GM19468 (cell line): Measurements from ENCODE around the gene PHLDB3.
A peak's percentile ranks its signal among the peaks of the same experiment; 100 is the strongest.

Experiments
- ATAC-seq: cut with Tn5 transposase; IDR thresholded peaks from one replicate; pipeline ENCODE4 v1.9.1; 2021; ENCODE audit warnings: mild to moderate bottlenecking, moderate library complexity, moderate number of reproducible peaks; ENCODE audit not compliant: unreplicated experiment; ENCODE audit errors: extremely low read depth

Gene PHLDB3

DNA sequence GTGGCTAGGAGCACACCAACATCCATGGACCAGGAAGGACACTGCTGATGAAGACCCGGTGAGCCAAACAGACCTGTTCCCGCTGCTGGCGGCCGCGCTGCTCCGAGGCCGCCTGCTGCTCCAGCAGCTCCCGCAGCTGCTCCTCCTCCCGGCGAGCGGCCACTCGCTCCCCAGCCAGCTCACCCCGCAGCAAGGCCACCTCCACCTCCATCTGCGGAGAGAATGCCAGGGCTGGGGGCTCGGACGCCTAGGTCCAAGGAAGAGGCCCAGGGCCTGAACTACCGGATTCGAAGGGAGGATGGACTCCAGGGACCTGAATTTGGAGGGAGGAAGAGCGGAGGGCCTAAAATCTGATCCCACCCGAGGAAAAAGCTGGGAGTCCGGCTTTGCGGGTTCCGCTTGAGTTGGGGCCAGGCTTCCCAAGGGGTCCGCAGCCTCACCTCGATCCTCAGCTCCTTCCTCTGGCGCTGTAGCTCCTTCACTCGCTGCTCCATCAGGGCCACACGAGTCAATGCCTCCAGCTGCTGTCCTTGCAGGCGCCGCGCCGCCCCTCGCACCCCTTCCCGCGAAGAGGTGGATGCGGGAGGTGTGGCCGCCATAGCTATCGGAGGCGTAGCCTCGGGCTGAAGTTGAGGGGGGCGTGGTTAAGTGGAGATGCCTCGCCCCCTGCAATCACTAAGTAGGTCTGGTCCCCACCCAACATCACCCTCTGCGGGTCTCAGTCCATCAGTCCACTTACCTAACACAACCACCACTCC is 2.7 kb downstream of the PHLDB3 start:
- no peak for ATAC-seq

DNA sequence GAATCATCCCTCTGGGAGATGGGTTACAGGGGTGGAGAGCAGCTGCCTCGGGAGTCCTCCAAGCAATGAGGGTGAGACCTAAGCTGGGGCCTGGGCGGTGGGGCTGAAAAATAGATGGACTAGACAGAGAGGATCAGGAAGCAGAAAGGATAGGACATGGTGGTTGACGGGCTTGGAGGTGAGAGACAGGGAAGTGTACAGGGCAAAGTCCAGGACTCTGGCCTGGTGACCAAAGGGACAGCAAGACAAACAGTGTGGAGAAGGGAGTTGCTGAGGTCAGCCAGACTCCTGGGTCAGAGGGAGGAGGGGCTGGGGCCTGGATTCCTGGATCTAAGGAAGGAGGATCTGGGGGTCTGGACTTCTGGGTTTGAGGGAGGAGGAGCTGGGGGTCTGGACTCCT is 5.5 kb downstream of the PHLDB3 start:
- ATAC-seq = no peak

DNA sequence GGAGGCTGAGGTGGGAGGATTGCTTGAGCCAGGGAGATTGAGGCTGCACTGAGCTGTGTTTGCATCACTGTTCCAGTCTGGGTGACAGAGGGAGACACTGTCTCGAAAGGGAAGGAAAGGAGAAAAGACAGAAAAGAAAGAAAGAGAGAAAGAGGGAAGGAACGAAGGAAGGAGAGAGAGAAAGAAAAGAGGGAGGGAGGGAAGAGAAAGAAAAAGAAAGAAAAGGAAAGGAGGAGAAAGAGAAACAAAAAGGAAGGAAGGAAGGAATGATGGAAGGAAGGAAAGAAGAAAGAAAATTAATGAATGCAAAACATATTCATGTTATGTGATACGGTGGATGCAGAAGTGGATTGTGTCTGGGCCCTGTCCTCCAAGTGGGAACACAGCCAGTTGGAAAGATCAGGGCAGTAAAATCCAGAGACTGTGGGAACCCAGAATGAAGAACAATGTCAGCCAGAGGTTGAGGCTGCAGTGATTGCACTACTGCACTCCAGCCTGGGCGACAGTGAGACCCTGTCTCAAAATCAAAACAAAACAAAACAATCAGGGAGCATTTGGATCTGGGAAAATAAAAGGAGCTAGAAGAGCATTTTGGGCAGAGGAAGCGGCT is 6.2 kb downstream of the PHLDB3 start:
- ATAC-seq = no peak

DNA sequence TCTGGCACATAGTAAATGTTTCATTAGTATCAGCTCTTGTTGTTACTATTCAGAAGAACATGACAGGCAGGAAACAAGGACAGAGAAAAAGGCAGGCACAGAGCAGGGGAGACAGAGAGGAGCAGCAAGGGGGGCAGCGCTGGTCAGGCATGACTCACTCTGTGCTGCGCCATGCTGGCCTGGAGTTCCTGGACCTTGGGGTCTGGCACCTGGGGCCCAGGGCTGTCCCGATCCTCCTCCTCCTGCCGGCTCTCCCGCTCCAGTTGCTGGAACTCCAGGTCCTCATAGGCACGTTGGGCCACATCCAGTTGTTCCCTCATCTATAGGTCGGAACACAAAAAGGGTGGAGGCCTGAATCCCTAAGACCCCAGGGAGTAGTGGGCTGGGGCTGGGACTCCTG is 7.6 kb downstream of the PHLDB3 start:
- ATAC-seq = no peak

DNA sequence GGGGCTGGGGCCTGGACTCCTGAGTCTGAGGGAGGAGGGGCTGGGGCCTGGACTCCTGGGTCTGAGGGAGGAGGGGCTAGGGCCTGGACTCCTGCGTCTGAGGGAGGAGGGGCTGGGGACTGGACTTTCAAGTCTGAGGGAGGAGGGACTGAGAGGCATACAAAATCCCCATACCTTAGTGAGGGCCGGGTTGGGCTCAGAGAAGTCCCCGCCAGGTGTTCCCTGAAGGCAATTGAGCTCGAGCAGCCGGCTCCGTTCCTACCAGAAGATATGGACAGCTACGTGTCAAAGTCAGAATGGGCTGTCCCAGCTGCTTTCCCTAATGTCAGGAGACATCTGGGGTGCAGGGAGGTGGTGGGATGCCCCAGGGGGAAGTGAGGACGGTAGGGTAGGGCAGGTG is 9.5 kb downstream of the PHLDB3 start:
- no peak for ATAC-seq

DNA sequence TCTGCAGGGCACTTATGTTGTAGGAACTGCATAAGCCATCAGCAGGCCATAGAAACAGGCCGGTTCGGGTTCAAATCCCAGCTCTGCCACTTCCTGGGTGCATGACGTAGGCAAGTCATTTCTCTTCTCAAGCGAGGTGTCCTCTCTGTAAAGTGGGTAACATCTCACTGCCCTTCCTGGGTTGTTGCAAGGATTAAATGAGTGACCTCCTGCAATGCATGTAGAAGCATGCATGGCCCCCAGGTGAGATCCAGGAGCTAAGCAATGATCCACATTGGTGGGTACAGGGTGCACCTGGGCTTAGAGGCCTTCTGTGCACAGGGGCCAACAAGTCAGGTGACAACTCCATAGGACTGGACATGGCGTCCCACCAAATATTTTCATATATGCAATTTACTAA is 13.8 kb downstream of the PHLDB3 start:
- ATAC-seq = no peak

DNA sequence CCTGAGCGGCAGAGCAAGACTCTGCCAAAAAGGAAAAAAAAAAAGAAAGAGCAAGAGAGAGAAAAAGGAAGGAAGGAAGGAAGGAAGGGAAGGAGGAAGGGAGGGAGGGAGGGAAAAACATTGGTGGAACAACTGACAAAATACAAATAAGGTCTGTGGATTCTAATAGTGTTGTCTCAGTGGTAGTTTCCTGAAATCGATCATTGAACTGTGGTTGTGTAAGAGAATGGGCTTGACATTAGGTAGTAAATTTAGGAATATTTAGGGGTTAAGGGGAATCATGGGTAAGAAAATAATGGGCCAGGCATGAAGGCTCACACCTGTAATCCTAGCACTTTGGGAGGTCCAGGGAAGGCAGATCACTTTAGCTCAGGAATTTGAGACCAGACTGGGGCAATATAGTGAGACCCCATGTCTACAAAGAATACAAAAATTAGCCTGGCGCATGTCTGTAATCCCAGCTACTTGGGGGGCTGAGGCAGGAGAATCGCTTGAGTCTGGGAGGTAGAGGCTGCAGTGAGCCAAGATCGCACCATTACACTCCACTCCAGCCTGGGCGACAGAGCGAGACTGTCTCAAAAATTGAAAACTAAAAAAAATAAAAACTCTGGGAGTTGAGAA is 14.5 kb downstream of the PHLDB3 start:
- ATAC-seq = no peak

DNA sequence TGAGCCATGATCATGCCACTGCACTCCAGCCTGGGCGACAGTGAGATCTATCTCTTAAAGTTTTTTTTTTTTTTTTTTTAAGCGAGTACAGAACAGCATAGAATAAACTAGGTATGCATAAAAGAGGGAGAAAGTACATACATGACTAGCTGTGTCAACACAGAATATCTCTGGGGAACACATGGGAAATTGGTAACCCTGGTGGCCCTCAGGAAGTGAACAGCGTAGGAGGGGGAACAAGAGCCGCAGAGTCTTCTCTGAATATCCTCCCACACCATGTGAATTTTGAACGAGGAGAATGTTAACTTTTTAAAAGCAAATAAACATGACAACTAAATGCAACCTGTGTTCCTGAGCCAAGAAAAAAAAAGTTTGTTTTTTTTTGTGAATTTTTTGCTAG is 15.2 kb downstream of the PHLDB3 start:
- ATAC-seq = no peak

DNA sequence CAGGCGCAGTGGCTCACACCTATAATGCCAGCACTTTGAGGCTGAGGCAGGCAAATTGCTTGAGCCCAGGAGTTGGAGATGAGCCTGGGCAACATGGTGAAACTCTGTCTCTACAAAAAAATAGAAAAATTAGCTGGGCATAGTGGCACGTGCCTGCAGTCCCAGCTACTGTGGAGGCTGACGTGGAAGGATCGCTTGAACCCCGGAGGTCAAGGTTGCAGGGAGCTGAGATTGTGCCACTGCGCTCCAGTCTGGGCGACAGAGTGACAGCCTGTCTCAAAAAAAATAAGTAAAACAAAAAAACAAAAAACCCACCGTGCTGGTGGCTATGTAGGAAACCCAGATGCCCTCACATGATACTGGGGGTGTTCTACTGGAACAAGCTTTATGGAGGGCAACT is 16.4 kb downstream of the PHLDB3 start:
- no peak for ATAC-seq

DNA sequence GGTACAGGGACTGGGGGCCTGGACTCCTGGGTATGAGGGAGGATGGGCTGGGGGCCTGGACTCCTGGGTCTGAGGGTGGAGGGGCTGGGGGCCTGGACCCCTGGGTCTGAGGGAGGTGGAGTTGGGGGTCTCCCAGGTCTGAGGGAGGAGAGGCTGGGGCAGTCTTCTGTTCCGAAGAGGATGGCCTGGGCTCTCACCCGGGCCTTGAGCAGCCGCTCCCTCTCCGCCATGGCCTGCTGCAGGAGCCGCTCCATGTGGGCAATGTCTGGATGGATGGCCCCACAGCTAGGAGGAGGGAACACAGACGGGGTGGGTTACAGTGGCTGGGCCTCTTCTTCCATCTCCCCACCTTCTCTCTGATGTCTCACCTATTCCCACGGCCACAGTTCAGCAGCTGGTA is 18.1 kb downstream of the PHLDB3 start:
- no peak for ATAC-seq

DNA sequence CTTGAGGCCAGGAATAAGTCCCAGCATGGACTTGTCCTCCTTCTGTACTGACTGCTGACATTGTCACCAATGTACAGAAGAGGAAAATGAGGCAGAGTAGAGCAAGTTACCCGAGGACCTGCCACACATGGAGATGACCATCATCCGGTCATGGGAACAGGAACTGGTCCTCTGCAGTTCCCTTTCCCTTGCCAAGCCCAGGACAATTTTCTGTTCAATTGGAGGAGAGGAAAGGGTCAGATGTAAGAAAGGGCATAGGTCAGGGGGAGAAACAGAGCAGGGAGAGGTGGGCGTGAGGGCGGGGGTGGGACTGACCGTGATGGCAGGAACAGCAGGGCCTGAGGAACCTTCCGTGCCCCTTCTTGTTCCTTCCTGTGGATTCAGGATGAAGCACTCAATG is 18.6 kb downstream of the PHLDB3 start:
- ATAC-seq = no peak

DNA sequence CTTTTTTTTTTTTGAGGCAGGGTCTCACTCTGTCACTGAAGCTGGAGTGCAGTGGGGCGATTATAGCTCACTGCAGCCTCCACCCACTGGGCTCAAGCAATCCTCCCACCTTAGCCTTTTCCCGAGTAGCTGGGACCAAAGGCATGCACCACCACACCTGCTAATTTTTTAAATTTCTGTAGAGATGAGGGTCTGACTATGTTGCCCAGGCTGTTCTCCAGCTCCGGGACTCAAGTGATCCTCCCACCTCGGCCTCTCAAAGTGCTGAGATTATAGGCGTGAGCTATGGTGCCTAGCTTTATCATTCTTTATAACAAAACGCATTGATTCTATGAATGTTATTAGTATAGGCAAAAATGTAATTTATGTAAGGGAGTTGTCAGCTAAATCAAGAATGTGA is 21.3 kb downstream of the PHLDB3 start:
- no peak for ATAC-seq

DNA sequence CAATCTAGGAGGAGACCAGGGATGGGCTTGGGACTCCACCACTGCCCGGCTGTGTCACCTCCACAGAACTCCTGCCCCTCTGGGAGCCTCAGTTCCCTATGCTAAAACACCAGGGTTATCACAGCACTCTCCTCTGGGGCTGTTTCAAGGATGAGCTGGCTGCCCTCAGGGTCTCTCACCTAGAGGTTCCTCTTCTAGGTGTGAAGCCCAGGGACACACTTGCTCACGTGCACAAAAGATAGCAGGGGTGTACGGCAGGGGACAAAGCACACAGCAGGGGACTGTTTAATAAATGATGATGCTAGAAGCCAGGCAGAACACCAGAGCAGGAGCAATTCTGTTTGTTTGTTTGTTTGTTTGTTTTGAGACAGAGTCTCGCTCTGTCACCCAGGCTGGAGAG is 22.4 kb downstream of the PHLDB3 start:
- no peak for ATAC-seq

DNA sequence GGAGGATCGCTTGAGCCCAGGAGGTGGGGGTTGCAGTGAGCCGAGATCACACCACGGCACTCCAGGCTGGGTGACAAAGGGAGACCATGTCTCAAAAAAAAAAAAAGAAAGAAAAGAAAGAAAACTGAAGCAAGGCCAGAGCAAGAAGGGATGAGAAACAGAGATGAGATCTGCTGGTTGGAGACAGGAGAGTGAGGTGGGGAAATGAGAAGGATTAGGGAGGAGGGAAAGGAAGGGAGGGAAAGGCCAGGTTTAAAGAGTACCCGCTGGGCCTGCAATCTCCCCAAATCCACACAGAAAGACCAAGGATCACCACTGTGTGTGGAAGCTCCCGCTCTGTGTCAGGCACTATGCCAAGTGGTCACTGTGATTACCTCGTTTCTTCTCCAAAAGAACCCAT is 22.8 kb downstream of the PHLDB3 start:
- ATAC-seq = no peak

DNA sequence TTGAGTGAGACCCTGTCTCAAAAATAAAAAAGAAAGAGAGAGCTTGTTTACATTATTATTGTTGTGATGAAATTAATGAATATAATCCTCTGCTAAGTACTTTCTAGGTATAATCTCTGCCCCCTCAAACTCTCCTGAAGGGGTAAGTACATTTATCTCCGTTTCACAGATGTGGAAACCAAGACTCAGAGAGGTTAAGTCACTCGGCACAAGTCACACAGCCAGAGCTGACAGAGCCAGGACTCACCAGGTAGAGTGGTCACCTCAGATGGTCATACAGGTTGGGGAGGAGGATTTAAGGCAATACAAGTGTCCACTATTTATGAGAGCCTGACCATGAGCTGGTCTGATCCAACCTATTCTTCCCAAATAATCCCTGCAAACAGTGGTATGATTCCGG is 24.0 kb downstream of the PHLDB3 start:
- ATAC-seq = no peak

DNA sequence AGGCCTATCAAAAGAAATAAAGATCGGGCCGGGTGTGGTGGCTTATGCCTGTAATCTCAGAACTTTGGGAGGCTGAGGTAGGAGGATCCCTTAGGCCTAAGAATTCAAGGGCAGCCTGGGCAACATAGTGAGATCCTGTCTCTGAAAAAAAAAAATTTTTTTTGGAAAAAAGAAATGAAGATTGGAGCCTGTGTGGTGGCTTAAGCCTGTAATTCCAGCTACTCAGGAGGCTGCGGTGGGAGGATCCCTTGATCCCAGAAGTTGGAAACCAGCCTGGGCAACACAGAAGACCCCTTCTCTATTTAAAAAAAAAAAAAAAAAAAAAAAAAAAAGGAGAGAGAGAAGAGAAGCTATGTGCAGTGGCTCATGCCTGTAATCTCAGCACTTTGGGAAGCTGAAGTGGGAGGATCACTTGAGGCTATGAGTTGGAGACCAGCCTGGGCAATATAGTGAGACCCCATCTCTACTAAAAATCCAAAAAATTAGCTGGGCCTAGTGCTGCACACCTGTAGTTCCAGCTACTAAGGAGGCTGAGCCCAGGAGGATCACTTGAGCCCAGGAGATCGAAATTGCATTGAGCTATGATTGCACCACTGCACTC is 24.5 kb downstream of the PHLDB3 start:
- no peak for ATAC-seq

DNA sequence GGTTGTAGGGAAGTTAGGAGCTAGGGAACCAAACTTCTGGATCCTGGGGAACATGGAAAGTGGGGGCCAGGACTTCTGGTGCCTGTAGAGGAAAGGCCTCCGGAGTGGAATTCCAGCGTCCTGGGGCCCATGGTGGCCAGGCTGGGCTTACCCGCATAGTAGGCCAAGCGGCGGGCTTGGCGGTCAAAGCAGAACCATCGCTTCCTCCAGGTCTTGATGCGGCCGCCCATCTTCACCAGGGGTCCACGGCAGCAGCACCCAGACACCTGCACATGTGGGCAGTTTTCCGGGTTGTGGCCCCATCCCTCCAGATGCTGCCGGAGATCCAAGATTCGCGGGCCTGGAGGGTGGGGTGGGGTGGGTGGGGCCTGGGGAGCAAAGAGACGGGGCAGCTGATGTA is 25.3 kb downstream of the PHLDB3 start:
- no peak for ATAC-seq

DNA sequence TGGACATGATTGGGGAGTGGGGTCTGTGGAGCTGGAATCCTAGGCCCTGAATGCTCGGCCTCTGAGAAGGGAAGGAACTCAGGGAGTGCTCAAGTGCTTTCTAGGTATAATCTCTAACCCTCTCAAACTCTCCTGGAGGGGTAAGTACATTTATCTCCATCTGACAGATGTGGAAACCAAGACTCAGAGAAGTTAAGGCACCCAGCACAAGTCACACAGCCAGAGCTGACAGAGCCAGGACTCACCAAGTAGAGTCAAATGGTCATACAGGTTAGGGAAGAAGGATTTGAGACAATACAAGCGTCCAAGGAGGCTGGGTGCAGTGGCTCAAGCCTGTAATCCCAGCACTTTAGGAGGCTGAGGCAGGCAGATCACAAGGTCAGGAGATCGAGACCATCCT is 26.2 kb downstream of the PHLDB3 start:
- ATAC-seq = no peak

DNA sequence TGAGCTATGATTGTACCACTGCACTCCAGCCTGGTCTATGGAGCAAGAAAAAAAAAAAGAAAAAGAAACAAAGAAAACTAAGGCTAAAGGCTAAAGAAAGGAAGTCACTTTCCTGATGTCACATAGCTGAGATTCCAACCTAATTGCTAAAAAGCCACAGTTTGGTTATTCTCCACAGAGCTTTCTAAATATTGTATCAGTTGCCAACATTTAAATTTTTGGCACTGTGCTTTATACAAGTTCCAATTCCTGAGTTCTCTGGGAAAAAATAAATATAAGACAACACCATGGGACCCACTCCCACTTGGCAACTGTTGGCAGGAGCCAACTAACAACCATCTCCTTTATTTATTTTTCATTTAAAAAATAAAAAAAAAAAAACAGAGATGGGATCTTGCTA is 27.9 kb downstream of the PHLDB3 start:
- no peak for ATAC-seq

DNA sequence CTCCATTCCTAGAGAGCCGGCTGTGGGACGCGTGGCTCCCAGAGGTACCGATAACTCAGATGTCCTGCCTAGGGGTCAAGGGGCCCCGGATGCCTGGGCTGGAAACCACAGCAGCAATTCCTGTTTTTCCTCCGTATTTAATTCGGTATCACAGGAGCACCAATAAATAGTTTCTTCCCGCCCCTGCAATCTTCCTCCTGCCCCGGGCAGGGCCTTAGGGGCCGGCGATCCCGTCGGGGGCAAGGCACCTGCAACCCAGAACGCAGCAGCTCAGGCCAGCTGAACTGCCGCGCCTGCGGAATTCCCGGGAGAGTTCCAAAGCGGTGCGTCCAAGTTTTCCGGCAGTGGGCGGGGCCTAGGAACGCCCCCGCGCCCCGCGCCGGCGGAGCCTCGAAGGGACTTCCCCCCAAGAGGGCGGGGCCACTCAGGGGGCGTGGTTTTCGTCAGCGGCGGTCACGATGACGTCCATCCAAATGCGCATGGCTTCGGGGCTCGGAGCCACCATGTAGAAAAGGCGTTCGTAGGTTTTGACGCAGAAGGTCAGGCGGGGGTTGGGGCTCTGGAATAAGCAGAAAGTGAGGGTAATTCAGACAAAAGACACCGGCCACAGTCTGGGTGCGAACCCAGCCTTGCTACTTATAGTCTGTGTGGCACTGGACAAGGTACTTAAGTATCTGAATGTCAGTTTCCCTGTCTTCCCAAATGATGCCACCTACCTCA is 29.4 kb downstream of the PHLDB3 start:
- ATAC-seq = peak; percentile 26

DNA sequence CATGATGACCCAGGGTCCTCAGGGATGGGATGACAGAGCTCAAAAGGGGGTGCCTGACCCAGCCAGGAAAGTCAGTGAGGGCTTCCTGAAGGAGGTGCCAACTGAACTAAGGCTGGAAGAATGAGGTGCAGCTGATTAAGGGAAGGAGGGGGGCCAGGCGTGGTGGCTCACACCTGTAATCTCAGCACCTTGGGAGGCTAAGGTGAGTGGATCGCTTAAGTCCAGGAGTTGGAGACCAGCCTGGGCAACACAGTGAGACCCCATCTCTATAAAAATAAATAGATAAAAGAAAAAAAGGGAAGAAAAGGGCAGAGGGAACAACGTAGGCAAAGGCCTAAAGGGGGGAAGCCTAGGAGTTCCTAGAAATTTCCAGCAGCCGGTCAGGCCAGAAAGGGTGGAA is 30.1 kb downstream of the PHLDB3 start:
- no peak for ATAC-seq
